Right lobe of liver (tissue), 4 donors: ENCODE data around the gene NT5DC3.

Experiments used
- CTCF ChIP-seq, 4 donors: fragments of 200-600 bp in 3 of 4; fragments of 450-650 bp in 1 of 4; IDR thresholded peaks; one replicate each; pipeline versions ENCODE4 v1.5.1 to v1.8.0; 2016 to 2022; ENCODE audit warnings: antibody characterized with exemption in 4 of 4, mild to moderate bottlenecking in 2 of 4
- POLR2A ChIP-seq: fragments of 450-650 bp; IDR thresholded peaks from one replicate; pipeline ENCODE4 v1.6.1; 2017; ENCODE audit warnings: antibody characterized with exemption, mild to moderate bottlenecking
- donor health status: DM: no; HTN: no; CAD: no.
- donor health status: DM: no; HTN: no; CAD: no.
- donor health status: DM: no; HTN: yes; CAD: no.

DNA sequence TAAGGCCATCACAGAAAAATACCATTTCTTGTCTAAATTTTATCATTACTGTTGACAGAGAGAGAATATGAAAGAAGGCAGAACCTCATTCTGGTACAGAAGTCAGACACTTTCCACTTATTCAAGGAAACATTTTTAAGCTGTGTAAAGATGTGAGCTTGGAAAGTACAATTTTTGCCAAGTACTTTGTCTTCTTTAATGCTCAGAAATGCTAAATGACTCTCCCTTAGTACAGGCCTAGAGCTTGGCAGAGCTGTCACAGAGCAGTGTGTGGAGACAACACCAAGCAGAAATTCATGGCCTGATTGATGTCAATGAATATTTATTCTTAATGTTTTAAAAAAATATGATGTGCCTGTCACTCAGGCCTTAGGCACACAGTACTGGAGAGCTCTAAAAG is 20.7 kb downstream of the NT5DC3 start:
- TF ChIP-seq POLR2A (no peak), CTCF (IDR thresholded peaks at IDR 0.05) (no peak)
